Right cardiac atrium (tissue), 5 donors: ENCODE data around the gene KIF1B. TPM values are rescaled to one million over a fixed set of nuclear protein-coding genes. Genes with fewer than 3 reads are reported as not detected.
"Not testable (repeated sequence)": the region's sequence is repeated elsewhere in the genome, so short reads cannot be mapped to it uniquely, and the experiment has no call there.

Source experiments
- ATAC-seq, 2 donors: fragments of 200-7000 bp; cut with Tn5 transposase; one replicate each; pipeline versions ENCODE4 v1.8.0 to v1.9.1; 2020; ENCODE audit warnings: moderate library complexity in 2 of 2, mild to moderate bottlenecking in 1 of 2
- DNase-seq, 3 donors: peaks; one replicate each; pipeline ENCODE4 v3.0.0-alpha.2; 2020
- H3K27ac ChIP-seq: one replicate; pipeline ENCODE4 v1.5.1; 2013; ENCODE audit warnings: mild to moderate bottlenecking, low read length, control low read depth, moderate library complexity
- H3K27me3 ChIP-seq: one replicate; pipeline ENCODE4 v1.6.1; 2013; ENCODE audit not compliant: control insufficient read depth, insufficient read depth
- H3K4me1 ChIP-seq: one replicate; pipeline ENCODE4 v1.6.1; 2013; ENCODE audit warnings: low read length; ENCODE audit not compliant: control insufficient read depth, insufficient read depth
- H3K4me3 ChIP-seq: one replicate; pipeline ENCODE4 v1.5.1; 2013; ENCODE audit warnings: low read length, control low read depth
- H3K9me3 ChIP-seq: one replicate; pipeline ENCODE4 v1.6.1; 2013; ENCODE audit warnings: low read length; ENCODE audit not compliant: control insufficient read depth
- WGBS: extraction: QIAGEN DNeasy Blood & Tissue Kit; methylation state at CpG from one replicate; pipeline ENCODE4 v1.1.7; 2013; 5-methylcytosine and 5-hydroxymethylcytosine counted together
- intact Hi-C, 4 donors: fragments of 100-400 bp; cut with DNase I; formaldehyde crosslinking; loops; one replicate each; pipeline versions ENCODE4 v1.11.0 to v1.14.0; 2022 to 2023
- polyA plus RNA-seq: library from polyadenylated mRNA; stranded (reverse); fragments of 200-250 nt; gene quantifications from one replicate; pipeline ENCODE4 v1.2.3, GENCODE V29; 2013
- total RNA-seq, 4 donors: library from RNA; stranded (reverse); fragmentation: NEBNext Ultra II Directional; extraction: Animal tissue kit (Norgen Biotek cat#: 25700); gene quantifications; one replicate each; pipeline ENCODE4 v1.2.1, GENCODE V29; 2021
- donor health status: healthy with polysubstance abuse.
- donor health status: DM: no; HTN: yes; CAD: no.
- donor health status: DM: no; HTN: no; CAD: no.
- donor health status: DM: no; HTN: yes; CAD: no; lungs with severe emphysema.
- donor health status: DM: yes; HTN: yes; CAD: no.

KIF1B gene
- total and polyA plus RNA-seq, 5 donors, result 23.8 to 67.9 (median 62.2) TPM

GRCh38 chr1:10213186-10213705 is 2.9 kb downstream of the KIF1B start:
- ATAC-seq (no peak), DNase-seq (no peak)
- H3K9me3 ChIP-seq, result no peaks in the 10 kb centered on the region
- H3K27me3 ChIP-seq, result no peaks in the 10 kb centered on the region
- H3K4me3 ChIP-seq, result no peak overlapping the region
- peak overlapping the region; percentile 61 for H3K27ac ChIP-seq
- H3K4me1 ChIP-seq, result peaks cover 14% of the 10 kb centered on the region
- intact Hi-C loops, result loop anchor here in 3 of 4 donors (5.0 to 10.0 kb wide), 5 partner anchors 39 to 124 kb away; no protein-coding TSS in a partner anchor
- WGBS, result 27% methylated on average over 3 of the region's 3 CpGs

- WGBS, result 31% methylated on average over 7 of the region's 7 CpGs
These were observed 5.8 kb downstream of the KIF1B start for GRCh38 chr1:10216090-10216749.

GRCh38 chr1:10217748-10218441 is 7.5 kb downstream of the KIF1B start:
- 40% methylated on average over 5 of the region's 5 CpGs for WGBS
- peak; percentile 54 for ATAC-seq
- intact Hi-C loops, result loop anchor here in 2 of 4 donors (10.0 kb wide), 3 partner anchors 47 to 107 kb away; no protein-coding TSS in a partner anchor
- Histone ChIP-seq H3K27ac (no peak overlapping the region), H3K4me3 (no peak overlapping the region), H3K4me1 (peaks cover 14% of the 10 kb centered on the region), H3K9me3 (no peaks in the 10 kb centered on the region), H3K27me3 (no peaks in the 10 kb centered on the region)
- DNase-seq, result no peak

More at GRCh38 chr1:10216090-10216749, 5.8 kb downstream of the KIF1B start:
- H3K27me3 ChIP-seq, result no peaks in the 10 kb centered on the region
- ATAC-seq, result peak in 1 of 2 donors; percentile 4
- H3K27ac ChIP-seq, result peak overlapping the region; percentile 6
- intact Hi-C loops, result loop anchor here in 2 of 4 donors (10.0 kb wide), 3 partner anchors 49 to 109 kb away; no protein-coding TSS in a partner anchor
- no peaks in the 10 kb centered on the region for H3K9me3 ChIP-seq
- DNase-seq, result no peak
- no peak overlapping the region for H3K4me3 ChIP-seq
- H3K4me1 ChIP-seq, result peaks cover 14% of the 10 kb centered on the region

- intact Hi-C loops, result no loop called here
These were observed 9.8 kb downstream of the KIF1B start for GRCh38 chr1:10220200-10220599.

GRCh38 chr1:10220657-10221056 is 10.3 kb downstream of the KIF1B start:
- H3K27ac ChIP-seq, ATAC-seq, DNase-seq, H3K9me3 ChIP-seq, intact Hi-C loops, H3K4me3 ChIP-seq, H3K27me3 ChIP-seq: not testable (repeated sequence)
- 84% methylated on average over 6 of the region's 6 CpGs for WGBS
- peaks cover 15% of the 10 kb centered on the region for H3K4me1 ChIP-seq

More at GRCh38 chr1:10220200-10220599, 9.8 kb downstream of the KIF1B start:
- DNase-seq, result no peak
- Histone ChIP-seq H3K4me3 (no peak overlapping the region), H3K9me3 (no peaks in the 10 kb centered on the region), H3K4me1 (peaks cover 13% of the 10 kb centered on the region), H3K27ac (no peak overlapping the region), H3K27me3 (no peaks in the 10 kb centered on the region)
- ATAC-seq, result no peak

GRCh38 chr1:10225573-10225972 is 15.2 kb downstream of the KIF1B start:
- no peaks in the 10 kb centered on the region for H3K9me3 ChIP-seq
- no peak overlapping the region for H3K27ac ChIP-seq
- H3K4me3 ChIP-seq, result no peak overlapping the region
- DNase-seq (no peak), ATAC-seq (no peak)
- peaks cover 5% of the 10 kb centered on the region for H3K4me1 ChIP-seq
- intact Hi-C loops, result no loop called here
- no peaks in the 10 kb centered on the region for H3K27me3 ChIP-seq
- 57% methylated on average over 1 of the region's 1 CpG for WGBS

- DNase-seq (no peak), ATAC-seq (no peak)
- WGBS, result 59% methylated on average over 2 of the region's 2 CpGs
- H3K27me3 ChIP-seq, result no peaks in the 10 kb centered on the region
- H3K9me3 ChIP-seq, result no peaks in the 10 kb centered on the region
- H3K27ac ChIP-seq, result no peak overlapping the region
- peaks cover 5% of the 10 kb centered on the region for H3K4me1 ChIP-seq
- H3K4me3 ChIP-seq, result no peak overlapping the region
- intact Hi-C loops, result no loop called here
These were observed 18.2 kb downstream of the KIF1B start for GRCh38 chr1:10228528-10228927.

GRCh38 chr1:10229903-10230302 is 19.5 kb downstream of the KIF1B start:
- H3K9me3 ChIP-seq, result no peaks in the 10 kb centered on the region
- H3K4me1 ChIP-seq, result peaks cover 5% of the 10 kb centered on the region
- no peaks in the 10 kb centered on the region for H3K27me3 ChIP-seq
- DNase-seq (no peak), ATAC-seq (no peak)
- no peak overlapping the region for H3K27ac ChIP-seq
- H3K4me3 ChIP-seq, result no peak overlapping the region
- intact Hi-C loops, result no loop called here
- WGBS, result 87% methylated on average over 5 of the region's 5 CpGs

GRCh38 chr1:10232163-10232562 is 21.8 kb downstream of the KIF1B start:
- Histone ChIP-seq H3K9me3 (no peaks in the 10 kb centered on the region), H3K27me3 (no peaks in the 10 kb centered on the region), H3K27ac (no peak overlapping the region), H3K4me1 (peaks cover 1% of the 10 kb centered on the region), H3K4me3 (no peak overlapping the region)
- intact Hi-C loops, result no loop called here
- DNase-seq (no peak), ATAC-seq (no peak)
- WGBS, result 36% methylated on average over 5 of the region's 5 CpGs

GRCh38 chr1:10236405-10237156 is 26.2 kb downstream of the KIF1B start:
- Histone ChIP-seq H3K27me3 (no peaks in the 10 kb centered on the region), H3K4me1 (peaks cover 4% of the 10 kb centered on the region), H3K4me3 (no peak overlapping the region), H3K9me3 (no peaks in the 10 kb centered on the region), H3K27ac (no peak overlapping the region)
- no peak for ATAC-seq
- no peak for DNase-seq
- intact Hi-C loops, result no loop called here
- 81% methylated on average over 2 of the region's 2 CpGs for WGBS

GRCh38 chr1:10237157-10237539 is 26.8 kb downstream of the KIF1B start:
- Histone ChIP-seq H3K27ac (no peak overlapping the region), H3K4me3 (no peak overlapping the region), H3K4me1 (peaks cover 4% of the 10 kb centered on the region), H3K9me3 (no peaks in the 10 kb centered on the region), H3K27me3 (no peaks in the 10 kb centered on the region)
- intact Hi-C loops, result no loop called here
- 84% methylated on average over 1 of the region's 1 CpG for WGBS
- no peak for DNase-seq
- no peak for ATAC-seq
